Mesendoderm (in vitro differentiated cells): ENCODE results near the gene CTR9.

Experiments
- DNase-seq: peaks from one replicate; pipeline ENCODE4 v3.0.0; 2013
- H2AK5ac ChIP-seq: 2 replicates; pipeline ENCODE4 v1.6.1; 2013; ENCODE audit warnings: low read length, inconsistent platforms
- H2BK120ac ChIP-seq: 2 replicates; pipeline ENCODE4 v1.6.1; 2013; ENCODE audit warnings: low read depth, mild to moderate bottlenecking, low read length, moderate library complexity, mixed read lengths
- H2BK15ac ChIP-seq: replicated peaks from 2 replicates; pipeline ENCODE4 v1.6.1; 2013; ENCODE audit warnings: low read depth, mild to moderate bottlenecking, moderate library complexity
- H2BK5ac ChIP-seq: 2 replicates; pipeline ENCODE4 v1.6.1; 2013; ENCODE audit warnings: low read length, inconsistent platforms
- H3K18ac ChIP-seq: 2 replicates; pipeline ENCODE4 v1.6.1; 2013; ENCODE audit warnings: mild to moderate bottlenecking, low read length, mixed read lengths
- H3K23ac ChIP-seq: one replicate; pipeline ENCODE4 v1.6.1; 2013; ENCODE audit warnings: low read length
- H3K27ac ChIP-seq: 2 replicates; pipeline ENCODE4 v1.5.1; 2013; ENCODE audit warnings: low read depth, mild to moderate bottlenecking, inconsistent platforms, low read length, moderate library complexity
- H3K27me3 ChIP-seq: 2 replicates; pipeline ENCODE4 v1.6.1; 2013; ENCODE audit warnings: low read length, control low read depth, mild to moderate bottlenecking, inconsistent platforms; ENCODE audit not compliant: insufficient read depth, poor library complexity
- H3K36me3 ChIP-seq: 2 replicates; pipeline ENCODE4 v1.6.1; 2013; ENCODE audit warnings: low read length, inconsistent platforms; ENCODE audit not compliant: control insufficient read depth, insufficient read depth
- H3K4ac ChIP-seq: one replicate; pipeline ENCODE4 v1.6.1; 2013; ENCODE audit warnings: low read depth, mild to moderate bottlenecking, low read length, moderate library complexity
- H3K4me1 ChIP-seq: 2 replicates; pipeline ENCODE4 v1.6.1; 2013; ENCODE audit warnings: low read depth, low read length, inconsistent platforms; ENCODE audit not compliant: control insufficient read depth
- H3K4me2 ChIP-seq: 2 replicates; pipeline ENCODE4 v1.6.1; 2013; ENCODE audit warnings: low read length
- H3K4me3 ChIP-seq: 2 replicates; pipeline ENCODE4 v1.5.1; 2013; ENCODE audit warnings: mild to moderate bottlenecking, low read length
- H3K56ac ChIP-seq: one replicate; pipeline ENCODE4 v1.6.1; 2013; ENCODE audit warnings: low read length
- H3K79me1 ChIP-seq: 2 replicates; pipeline ENCODE4 v1.6.1; 2013; ENCODE audit warnings: low read length, inconsistent platforms
- H3K79me2 ChIP-seq: 2 replicates; pipeline ENCODE4 v1.6.1; 2013; ENCODE audit warnings: mild to moderate bottlenecking, low read length; ENCODE audit not compliant: control insufficient read depth, insufficient read depth
- H3K9ac ChIP-seq: 2 replicates; pipeline ENCODE4 v1.6.1; 2013; ENCODE audit warnings: low read length, inconsistent platforms
- H4K5ac ChIP-seq: one replicate; pipeline ENCODE4 v1.6.1; 2013; ENCODE audit warnings: low read length
- H4K8ac ChIP-seq: one replicate; pipeline ENCODE4 v1.6.1; 2013; ENCODE audit warnings: low read depth, mild to moderate bottlenecking, control low read depth, low read length, moderate library complexity
- WGBS: extraction: QIAGEN DNeasy Blood & Tissue Kit; methylation state at CpG from one replicate; pipeline ENCODE4 v1.1.7; 2013; ENCODE audit warnings: low lambda C conversion rate, missing lambda C conversion rate; ENCODE audit not compliant: insufficient coverage; ENCODE audit errors: extremely low coverage; 5-methylcytosine and 5-hydroxymethylcytosine counted together

CTR9 gene

GRCh38 chr11:10716122-10716521, 34.9 kb upstream of the CTR9 start:
- no peak overlapping the region for H2AK5ac ChIP-seq
- H3K9ac ChIP-seq = no peak overlapping the region
- no peak overlapping the region for H4K5ac ChIP-seq
- H3K4me2 ChIP-seq = no peak overlapping the region
- no peak overlapping the region for H3K27ac ChIP-seq
- H3K23ac ChIP-seq = no peak overlapping the region
- no CpG with 5 or more reads among the region's 3 CpGs for WGBS
- no peaks in the 10 kb centered on the region for H3K36me3 ChIP-seq
- H2BK5ac ChIP-seq = no peak overlapping the region
- no peak overlapping the region for H2BK120ac ChIP-seq
- no peak overlapping the region for H4K8ac ChIP-seq
- H2BK15ac ChIP-seq = no peak overlapping the region
- no peak overlapping the region for H3K4ac ChIP-seq
- H3K4me1 ChIP-seq = no peaks in the 10 kb centered on the region
- H3K4me3 ChIP-seq = no peak overlapping the region
- no peak overlapping the region for H3K56ac ChIP-seq
- DNase-seq = no peak
- H3K79me1 ChIP-seq = no peaks in the 10 kb centered on the region
- H3K27me3 ChIP-seq = no peaks in the 10 kb centered on the region
- no peak overlapping the region for H3K18ac ChIP-seq
- no peaks in the 10 kb centered on the region for H3K79me2 ChIP-seq

- no peak overlapping the region for H3K4me3 ChIP-seq
- H3K23ac ChIP-seq = no peak overlapping the region
- H2BK15ac ChIP-seq = no peak overlapping the region
Observed at GRCh38 chr11:10716543-10717259, 34.3 kb upstream of the CTR9 start.

GRCh38 chr11:10719616-10720015, 31.4 kb upstream of the CTR9 start:
- Histone ChIP-seq H3K4me2 (no peak overlapping the region), H3K79me2 (no peaks in the 10 kb centered on the region), H4K8ac (no peak overlapping the region), H3K4me1 (no peaks in the 10 kb centered on the region), H4K5ac (no peak overlapping the region), H3K18ac (no peak overlapping the region), H3K56ac (no peak overlapping the region), H2BK5ac (no peak overlapping the region), H3K27ac (no peak overlapping the region), H3K4me3 (no peak overlapping the region), H3K36me3 (no peaks in the 10 kb centered on the region), H3K4ac (no peak overlapping the region), H3K27me3 (no peaks in the 10 kb centered on the region), H3K23ac (no peak overlapping the region), H3K79me1 (no peaks in the 10 kb centered on the region), H2BK15ac (no peak overlapping the region), H2BK120ac (no peak overlapping the region), H3K9ac (no peak overlapping the region), H2AK5ac (no peak overlapping the region)
- no CpG with 5 or more reads among the region's 2 CpGs for WGBS
- no peak for DNase-seq

More at GRCh38 chr11:10716543-10717259, 34.3 kb upstream of the CTR9 start:
- H3K79me2 ChIP-seq = no peaks in the 10 kb centered on the region
- no peaks in the 10 kb centered on the region for H3K36me3 ChIP-seq
- H3K4me1 ChIP-seq = no peaks in the 10 kb centered on the region
- DNase-seq = peak; percentile 16
- H4K8ac ChIP-seq = no peak overlapping the region
- H3K27ac ChIP-seq = no peak overlapping the region
- no CpG with 5 or more reads among the region's 9 CpGs for WGBS
- no peak overlapping the region for H3K9ac ChIP-seq
- H4K5ac ChIP-seq = no peak overlapping the region
- no peaks in the 10 kb centered on the region for H3K79me1 ChIP-seq
- H2BK5ac ChIP-seq = no peak overlapping the region
- H3K4ac ChIP-seq = no peak overlapping the region
- no peak overlapping the region for H2BK120ac ChIP-seq
- no peak overlapping the region for H3K56ac ChIP-seq
- no peak overlapping the region for H3K18ac ChIP-seq
- H3K4me2 ChIP-seq = no peak overlapping the region
- no peak overlapping the region for H2AK5ac ChIP-seq
- no peaks in the 10 kb centered on the region for H3K27me3 ChIP-seq

- no peak overlapping the region for H4K5ac ChIP-seq
- WGBS = no CpG with 5 or more reads among the region's 2 CpGs
- H3K27me3 ChIP-seq = no peaks in the 10 kb centered on the region
- no peaks in the 10 kb centered on the region for H3K79me1 ChIP-seq
- H3K27ac ChIP-seq = no peak overlapping the region
- H3K36me3 ChIP-seq = no peaks in the 10 kb centered on the region
- H2BK15ac ChIP-seq = no peak overlapping the region
- H3K4ac ChIP-seq = no peak overlapping the region
- no peak overlapping the region for H4K8ac ChIP-seq
- H3K79me2 ChIP-seq = no peaks in the 10 kb centered on the region
- no peak overlapping the region for H2BK120ac ChIP-seq
- no peak overlapping the region for H2AK5ac ChIP-seq
- H3K23ac ChIP-seq = no peak overlapping the region
- H3K4me1 ChIP-seq = no peaks in the 10 kb centered on the region
- DNase-seq = no peak
- no peak overlapping the region for H3K56ac ChIP-seq
- H2BK5ac ChIP-seq = no peak overlapping the region
- H3K4me3 ChIP-seq = no peak overlapping the region
- no peak overlapping the region for H3K4me2 ChIP-seq
- no peak overlapping the region for H3K9ac ChIP-seq
- H3K18ac ChIP-seq = no peak overlapping the region
Observed at GRCh38 chr11:10720881-10721376, 30.1 kb upstream of the CTR9 start.

DNA sequence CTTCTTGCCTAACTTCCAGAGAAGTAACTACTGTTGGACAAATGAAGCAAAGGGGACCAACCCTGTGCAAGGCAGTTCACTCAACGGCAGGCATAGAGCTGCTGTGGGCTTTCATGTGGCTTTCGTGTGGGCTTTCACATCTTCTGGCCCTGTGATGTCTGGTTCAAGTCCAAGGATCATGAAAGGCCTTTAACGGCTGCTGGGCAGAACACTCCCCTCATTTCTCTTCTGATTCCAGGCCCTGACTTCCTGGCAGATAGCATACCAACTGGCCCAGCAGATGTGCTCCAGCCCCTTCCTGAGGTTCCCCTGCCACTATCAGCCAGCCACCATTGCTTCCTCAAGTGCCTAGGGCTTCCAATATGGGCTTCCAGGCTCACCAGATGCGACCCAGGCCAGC, 28.7 kb upstream of the CTR9 start:
- Histone ChIP-seq H4K5ac (no peak overlapping the region), H3K56ac (no peak overlapping the region), H3K36me3 (no peaks in the 10 kb centered on the region), H3K79me1 (no peaks in the 10 kb centered on the region), H2BK15ac (no peak overlapping the region), H2BK120ac (no peak overlapping the region), H3K23ac (no peak overlapping the region), H3K4me2 (no peak overlapping the region), H3K4me3 (no peak overlapping the region), H2AK5ac (no peak overlapping the region), H2BK5ac (no peak overlapping the region), H3K18ac (no peak overlapping the region), H3K27ac (no peak overlapping the region), H3K4me1 (no peaks in the 10 kb centered on the region), H3K9ac (no peak overlapping the region), H3K79me2 (no peaks in the 10 kb centered on the region), H4K8ac (no peak overlapping the region), H3K27me3 (no peaks in the 10 kb centered on the region), H3K4ac (no peak overlapping the region)
- no CpG with 5 or more reads among the region's 4 CpGs for WGBS
- no peak for DNase-seq
